K562 (cell line): ENCODE data around the gene MPRIP. TPM values are rescaled to one million over a fixed set of nuclear protein-coding genes. Genes with fewer than 3 reads are reported as not detected.

ENCODE experiments used
- CBFA2T3 ChIP-seq: fragments of 450-650 bp; IDR thresholded peaks from 2 replicates; pipeline ENCODE4 v1.6.1; 2017
- CBX1 ChIP-seq: sonication (generic); IDR thresholded peaks from 2 replicates; pipeline ENCODE4 v1.6.1; 2016; ENCODE audit warnings: antibody characterized with exemption, low read depth, mild to moderate bottlenecking
- COPS2 ChIP-seq: fragments of 450-650 bp; conservative IDR thresholded peaks from 2 replicates; pipeline ENCODE4 v1.6.1; 2016; ENCODE audit warnings: mild to moderate bottlenecking, moderate library complexity
- CREB5 ChIP-seq: fragments of 250-450 bp; sonication (Bioruptor Pico); IDR thresholded peaks from 2 replicates; pipeline ENCODE4 v1.5.0; 2020; ENCODE audit warnings: mild to moderate bottlenecking
- CTBP1 ChIP-seq: fragments of 450-650 bp; IDR thresholded peaks from 2 replicates; pipeline ENCODE4 v1.6.1; 2016; ENCODE audit warnings: borderline replicate concordance
- EGR1 ChIP-seq: fragments of 450-650 bp; conservative IDR thresholded peaks from 2 replicates; pipeline ENCODE4 v1.6.1; 2017; ENCODE audit warnings: mild to moderate bottlenecking
- FOSL1 ChIP-seq: fragments of 200-800 bp; sonication (Bioruptor generic); conservative IDR thresholded peaks from 2 replicates; pipeline ENCODE4 v1.6.1; 2016; ENCODE audit warnings: missing genetic modification characterization, missing compliant biosample characterization
- HDAC6 ChIP-seq: IDR thresholded peaks from 2 replicates; pipeline ENCODE4 v1.6.1; 2012; ENCODE audit warnings: low read depth, mild to moderate bottlenecking, control low read depth, inconsistent platforms, low read length, moderate library complexity
- ILK ChIP-seq: fragments of 450-650 bp; IDR thresholded peaks from 2 replicates; pipeline ENCODE4 v1.6.1; 2016; ENCODE audit warnings: missing genetic modification characterization, low read depth, mild to moderate bottlenecking, missing compliant biosample characterization, moderate library complexity, borderline replicate concordance
- L3MBTL2 ChIP-seq: fragments of 450-650 bp; IDR thresholded peaks from 2 replicates; pipeline ENCODE4 v1.6.1; 2016; ENCODE audit warnings: mild to moderate bottlenecking, moderate library complexity
- MECOM ChIP-seq: fragments of 250-450 bp; sonication (Bioruptor Pico); IDR thresholded peaks from 2 replicates; pipeline ENCODE4 v1.8.0; 2022; ENCODE audit warnings: inconsistent platforms
- MYNN ChIP-seq, 2 experiments: sonication (generic); formaldehyde crosslinking in 1 of 2; IDR thresholded peaks; 2 replicates each; pipeline versions ENCODE4 v1.5.0 to v1.6.1; 2016 to 2020; ENCODE audit warnings: antibody characterized with exemption in 1 of 2, missing genetic modification reagents in 1 of 2
- NFATC3 ChIP-seq: fragments of 450-650 bp; IDR thresholded peaks from 2 replicates; pipeline ENCODE4 v1.6.1; 2017; ENCODE audit warnings: mild to moderate bottlenecking
- NFYB ChIP-seq: IDR thresholded peaks from 2 replicates; pipeline ENCODE4 v1.6.1; 2011; ENCODE audit warnings: mild to moderate bottlenecking, moderate library complexity; ENCODE audit not compliant: insufficient read length; ENCODE audit errors: extremely low read depth
- OTX1 ChIP-seq: fragments of 450-650 bp; formaldehyde crosslinking; IDR thresholded peaks from 2 replicates; pipeline ENCODE4 v1.4.0; 2022; ENCODE audit warnings: mild to moderate bottlenecking
- SFPQ ChIP-seq: fragments of 200-400 bp; formaldehyde crosslinking; IDR thresholded peaks from 2 replicates; pipeline ENCODE4 v1.6.1; 2017; ENCODE audit warnings: mild to moderate bottlenecking, low read depth, low read length, moderate library complexity
- SMAD1 ChIP-seq: fragments of 150-350 bp; IDR thresholded peaks from 2 replicates; pipeline ENCODE4 v1.6.1; 2014; ENCODE audit warnings: low read length, low read depth; ENCODE audit not compliant: partially characterized antibody
- STAG1 ChIP-seq: sonication (generic); formaldehyde crosslinking; IDR thresholded peaks from 2 replicates; pipeline ENCODE4 v1.5.0; 2020; ENCODE audit warnings: missing genetic modification reagents, borderline replicate concordance
- TCF7 ChIP-seq: sonication (generic); IDR thresholded peaks from 2 replicates; pipeline ENCODE4 v1.6.1; 2016; ENCODE audit warnings: antibody characterized with exemption, borderline replicate concordance
- ZEB2 ChIP-seq: fragments of 450-650 bp; IDR thresholded peaks from 2 replicates; pipeline ENCODE4 v1.6.1; 2016
- ZFP1 ChIP-seq: fragments of 450-650 bp; formaldehyde crosslinking; IDR thresholded peaks from 2 replicates; pipeline ENCODE4 v1.4.0; 2020; ENCODE audit warnings: mild to moderate bottlenecking, mixed read lengths
- ZNF121 ChIP-seq: sonication (generic); formaldehyde crosslinking; conservative IDR thresholded peaks from 2 replicates; pipeline ENCODE4 v1.8.0; 2022; ENCODE audit warnings: missing genetic modification reagents
- ZNF197 ChIP-seq: fragments of 200-800 bp; sonication (Bioruptor generic); IDR thresholded peaks from 2 replicates; pipeline ENCODE4 v1.6.1; 2016; ENCODE audit warnings: low read depth, missing genetic modification characterization, missing compliant biosample characterization
- ZNF277 ChIP-seq: fragments of 250-450 bp; sonication (Bioruptor Pico); IDR thresholded peaks from 2 replicates; pipeline ENCODE4 v1.8.0; 2022; ENCODE audit warnings: inconsistent platforms, mild to moderate bottlenecking, moderate library complexity, borderline replicate concordance
- ZNF766 ChIP-seq: fragments of 200-800 bp; sonication (Bioruptor generic); conservative IDR thresholded peaks from 2 replicates; pipeline ENCODE4 v1.6.1; 2016; ENCODE audit warnings: missing genetic modification characterization, missing compliant biosample characterization
- polyA plus RNA-seq, 8 experiments: library from polyadenylated mRNA; depleted of rRNA in 4 of 8; stranded (reverse) in 5 of 8; unstranded in 3 of 8; fragments of >200 nt; fragmentation: Nextera tagmentation in 2 of 8; fragmentation: Illumina TruSeq in 1 of 8; extraction: Ambion mirVana in 2 of 8; extraction: Trizol in 1 of 8; gene quantifications; 2 replicates each; pipeline versions ENCODE4 v1.2.1 to v1.2.3, GENCODE V29; 2011 to 2014; ENCODE audit warnings: inconsistent platforms in 1 of 8, missing spikeins in 1 of 8
- total RNA-seq, 7 experiments: library from RNA; depleted of rRNA in 6 of 7; stranded (reverse); fragments of >200 nt in 6 of 7; fragmentation: Illumina TruSeq in 2 of 7; extraction: Trizol in 2 of 7; gene quantifications; 2 replicates each; pipeline versions ENCODE4 v1.2.1 to v1.2.3, GENCODE V29; 2011 to 2021; ENCODE audit warnings: low replicate concordance in 1 of 7

The MPRIP gene
- total and polyA plus RNA-seq, 9 of the 15 experiments (the other 6 are each of a cell fraction or from before 2014, with no cell fraction given): 10.0 to 72.6 (median 30.1) TPM

- TF ChIP-seq SFPQ (no peak), MECOM (CRISPR knock-in tag) (no peak), ZFP1 (CRISPR knock-in tag) (no peak), ZNF121 (CRISPR knock-in tag) (no peak), FOSL1 (tag) (no peak), ZNF766 (CRISPR knock-in tag) (no peak), ZNF197 (CRISPR knock-in tag) (no peak), NFYB (no peak), L3MBTL2 (peak; percentile 46; the same call in 1 of the 2 replicates), ILK (tag) (no peak), MYNN (IDR thresholded peaks at IDR 0.05) (0 out of 2 replicates have a peak, but pooled peaks have one; percentile 16), MYNN (CRISPR knock-in tag; IDR thresholded peaks at IDR 0.05) (no peak), COPS2 (no peak), CTBP1 (peak; percentile 96), OTX1 (CRISPR knock-in tag) (no peak), TCF7 (no peak), HDAC6 (no peak), EGR1 (no peak), SMAD1 (no peak), ZEB2 (no peak), CBX1 (no peak), CBFA2T3 (no peak), ZNF277 (CRISPR knock-in tag) (no peak), NFATC3 (no peak), CREB5 (CRISPR knock-in tag) (no peak), STAG1 (CRISPR knock-in tag) (no peak)
Observed at GRCh38 chr17:17028059-17028877, 14.0 kb upstream of the MPRIP start (continued).
